Neural cell (in vitro differentiated cells): ENCODE results near the gene NUP58.

Experiments used
- CTCF ChIP-seq: fragments of 450-650 bp; IDR thresholded peaks from 2 replicates; pipeline ENCODE4 v1.5.1; 2014; ENCODE audit warnings: antibody characterized with exemption, mild to moderate bottlenecking, moderate library complexity; ENCODE audit not compliant: poor library complexity, severe bottlenecking
- EZH2 ChIP-seq: fragments of 200-600, 300-800 bp; shearing (Covaris generic), sonication (generic); IDR thresholded peaks from 2 replicates; pipeline ENCODE4 v1.6.1; 2014; ENCODE audit warnings: antibody characterized with exemption, low read length, borderline replicate concordance, mild to moderate bottlenecking; ENCODE audit not compliant: insufficient read depth, poor library complexity, severe bottlenecking
- MXI1 ChIP-seq: fragments of 450-650 bp; conservative IDR thresholded peaks from 2 replicates; pipeline ENCODE4 v1.6.1; 2014; ENCODE audit warnings: antibody characterized with exemption, mild to moderate bottlenecking; ENCODE audit not compliant: poor library complexity, severe bottlenecking
- POLR2AphosphoS5 ChIP-seq: IDR thresholded peaks from 2 replicates; pipeline ENCODE4 v1.6.1; 2012
- REST ChIP-seq: IDR thresholded peaks from 2 replicates; pipeline ENCODE4 v1.6.1; 2012; ENCODE audit warnings: borderline replicate concordance
- TAF1 ChIP-seq: IDR thresholded peaks from 2 replicates; pipeline ENCODE4 v1.6.1; 2012; ENCODE audit warnings: low read depth

- TF ChIP-seq TAF1 = no peak
- TF ChIP-seq CTCF = no peak
- no peak for TF ChIP-seq MXI1
- no peak for TF ChIP-seq POLR2AphosphoS5
- no peak for TF ChIP-seq REST
- no peak for TF ChIP-seq EZH2
These were observed 9.7 kb upstream of the NUP58 start for GRCh38 chr13:25291691-25292090.
